BE2C (cell line): ENCODE data around the gene RABGGTA.

ENCODE experiments used
- DNase-seq: peaks from one replicate; pipeline ENCODE4 v3.0.0-alpha.2; 2020
- H3K27me3 ChIP-seq: fragments of 250-450 bp; sonication (Bioruptor Pico); 2 replicates; pipeline ENCODE4 v1.5.1; 2020; ENCODE audit warnings: mild to moderate bottlenecking
- H3K36me3 ChIP-seq: fragments of 250-450 bp; sonication (Bioruptor Pico); 2 replicates; pipeline ENCODE4 v1.5.1; 2020; ENCODE audit warnings: mild to moderate bottlenecking
- H3K4me1 ChIP-seq: fragments of 250-450 bp; sonication (Bioruptor Pico); 2 replicates; pipeline ENCODE4 v1.5.1; 2020
- H3K4me3 ChIP-seq: 2 replicates; pipeline ENCODE4 v1.5.1; 2011; ENCODE audit warnings: low read depth, low read length
- H3K9me3 ChIP-seq: fragments of 250-450 bp; sonication (Bioruptor Pico); 2 replicates; pipeline ENCODE4 v1.5.1; 2020
- CTCF ChIP-seq: IDR thresholded peaks from 2 replicates; pipeline ENCODE4 v1.5.1; 2012; ENCODE audit warnings: mild to moderate bottlenecking, low read depth, low read length

RABGGTA gene

GRCh38 chr14:24269910-24270536 is 1.4 kb downstream of the RABGGTA start:
- no peak for TF ChIP-seq CTCF
- DNase-seq: no peak
- no peak overlapping the region for H3K4me3 ChIP-seq

GRCh38 chr14:24269368-24269767 is 2.0 kb downstream of the RABGGTA start:
- Histone ChIP-seq H3K4me3 (no peak overlapping the region), H3K36me3 (no peaks in the 10 kb centered on the region), H3K4me1 (no peaks in the 10 kb centered on the region), H3K9me3 (no peaks in the 10 kb centered on the region), H3K27me3 (no peaks in the 10 kb centered on the region)
- no peak for TF ChIP-seq CTCF
- DNase-seq: no peak

More at GRCh38 chr14:24269910-24270536, 1.4 kb downstream of the RABGGTA start:
- Histone ChIP-seq H3K36me3 (no peaks in the 10 kb centered on the region), H3K4me1 (no peaks in the 10 kb centered on the region), H3K9me3 (no peaks in the 10 kb centered on the region), H3K27me3 (no peaks in the 10 kb centered on the region)

GRCh38 chr14:24268225-24268624 is 3.2 kb downstream of the RABGGTA start:
- Histone ChIP-seq H3K4me1 (no peaks in the 10 kb centered on the region), H3K27me3 (no peaks in the 10 kb centered on the region), H3K9me3 (no peaks in the 10 kb centered on the region), H3K36me3 (no peaks in the 10 kb centered on the region), H3K4me3 (no peak overlapping the region)
- TF ChIP-seq CTCF: no peak
- DNase-seq: no peak

GRCh38 chr14:24267516-24267915 is 3.9 kb downstream of the RABGGTA start:
- no peaks in the 10 kb centered on the region for H3K4me1 ChIP-seq
- DNase-seq: no peak
- no peaks in the 10 kb centered on the region for H3K27me3 ChIP-seq
- H3K36me3 ChIP-seq: no peaks in the 10 kb centered on the region
- no peak overlapping the region for H3K4me3 ChIP-seq
- no peak for TF ChIP-seq CTCF
- H3K9me3 ChIP-seq: no peaks in the 10 kb centered on the region

- TF ChIP-seq CTCF: no peak
- H3K27me3 ChIP-seq: no peaks in the 10 kb centered on the region
- no peaks in the 10 kb centered on the region for H3K9me3 ChIP-seq
- H3K36me3 ChIP-seq: no peaks in the 10 kb centered on the region
- no peak for DNase-seq
- H3K4me1 ChIP-seq: no peaks in the 10 kb centered on the region
- no peak overlapping the region for H3K4me3 ChIP-seq
These were observed 4.8 kb downstream of the RABGGTA start for GRCh38 chr14:24266344-24267244.

GRCh38 chr14:24264298-24264697 is 7.1 kb downstream of the RABGGTA start:
- H3K4me1 ChIP-seq: no peaks in the 10 kb centered on the region
- no peak overlapping the region for H3K4me3 ChIP-seq
- no peaks in the 10 kb centered on the region for H3K27me3 ChIP-seq
- TF ChIP-seq CTCF: no peak
- H3K9me3 ChIP-seq: no peaks in the 10 kb centered on the region
- DNase-seq: no peak
- H3K36me3 ChIP-seq: no peaks in the 10 kb centered on the region
